ENCODE measurements around the gene BCR.

Gene BCR

GRCh38 chr22:23211622-23212021 lies 31.3 kb downstream of the BCR start:
- no peak overlapping the region for H3K4me3 ChIP-seq (ENCODE audit: low read depth, low read length)
- no peak for DNase-seq (ENCODE audit: low read depth)

- no peak overlapping the region for H3K4me3 ChIP-seq (ENCODE audit: low read depth, low read length)
- no peak for DNase-seq (ENCODE audit: low read depth)
Observed at GRCh38 chr22:23212061-23213021, 32.0 kb downstream of the BCR start.

GRCh38 chr22:23213022-23213555 lies 32.8 kb downstream of the BCR start:
- DNase-seq (ENCODE audit: low read depth) = no peak
- no peak overlapping the region for H3K4me3 ChIP-seq (ENCODE audit: low read depth, low read length)

- no peak overlapping the region for H3K4me3 ChIP-seq (ENCODE audit: low read depth, low read length)
- DNase-seq (ENCODE audit: low read depth) = no peak
Observed at GRCh38 chr22:23213581-23214334, 33.4 kb downstream of the BCR start.

GRCh38 chr22:23214398-23214797 lies 34.1 kb downstream of the BCR start:
- H3K4me3 ChIP-seq (ENCODE audit: low read depth, low read length) = no peak overlapping the region
- DNase-seq (ENCODE audit: low read depth) = no peak

GRCh38 chr22:23215294-23216241 lies 35.3 kb downstream of the BCR start:
- H3K4me3 ChIP-seq (ENCODE audit: low read depth, low read length) = no peak overlapping the region
- no peak for DNase-seq (ENCODE audit: low read depth)

GRCh38 chr22:23216461-23217170 lies 36.3 kb downstream of the BCR start:
- no peak overlapping the region for H3K4me3 ChIP-seq (ENCODE audit: low read depth, low read length)
- DNase-seq (ENCODE audit: low read depth) = no peak

GRCh38 chr22:23217171-23218052 lies 37.1 kb downstream of the BCR start:
- no peak for DNase-seq (ENCODE audit: low read depth)
- no peak overlapping the region for H3K4me3 ChIP-seq (ENCODE audit: low read depth, low read length)

GRCh38 chr22:23218053-23218866 lies 38.0 kb downstream of the BCR start:
- no peak for DNase-seq (ENCODE audit: low read depth)
- no peak overlapping the region for H3K4me3 ChIP-seq (ENCODE audit: low read depth, low read length)

GRCh38 chr22:23218867-23219251 lies 38.5 kb downstream of the BCR start:
- no peak for DNase-seq (ENCODE audit: low read depth)
- H3K4me3 ChIP-seq (ENCODE audit: low read depth, low read length) = no peak overlapping the region

GRCh38 chr22:23219317-23219716 lies 39.0 kb downstream of the BCR start:
- no peak for DNase-seq (ENCODE audit: low read depth)
- no peak overlapping the region for H3K4me3 ChIP-seq (ENCODE audit: low read depth, low read length)

- DNase-seq (ENCODE audit: low read depth) = no peak
- H3K4me3 ChIP-seq (ENCODE audit: low read depth, low read length) = no peak overlapping the region
Observed at GRCh38 chr22:23219822-23220484, 39.6 kb downstream of the BCR start.

GRCh38 chr22:23220485-23221350 lies 40.4 kb downstream of the BCR start:
- H3K4me3 ChIP-seq (ENCODE audit: low read depth, low read length) = no peak overlapping the region
- DNase-seq (ENCODE audit: low read depth) = no peak

- no peak overlapping the region for H3K4me3 ChIP-seq (ENCODE audit: low read depth, low read length)
Observed at GRCh38 chr22:23221351-23221804, 41.1 kb downstream of the BCR start.

GRCh38 chr22:23222033-23222792 lies 41.9 kb downstream of the BCR start:
- H3K4me3 ChIP-seq (ENCODE audit: low read depth, low read length) = no peak overlapping the region
- no peak for DNase-seq (ENCODE audit: low read depth)

More at GRCh38 chr22:23221351-23221804, 41.1 kb downstream of the BCR start:
- no peak for DNase-seq (ENCODE audit: low read depth)

All from skeletal muscle cell (primary cell).